ENCODE results near the gene ARID1B.

ARID1B gene

GRCh38 chr6:157222201-157222981, 445.2 kb downstream of the ARID1B start:
- no peak for DNase-seq

- DNase-seq, result no peak
Observed at GRCh38 chr6:157223021-157223430, 445.8 kb downstream of the ARID1B start.

- no peak for DNase-seq
Observed at GRCh38 chr6:157223511-157223910, 446.3 kb downstream of the ARID1B start.

- DNase-seq, result no peak
Observed at GRCh38 chr6:157224178-157224950, 447.2 kb downstream of the ARID1B start.

GRCh38 chr6:157224951-157225574, 447.9 kb downstream of the ARID1B start:
- no peak for DNase-seq

GRCh38 chr6:157225575-157225995, 448.4 kb downstream of the ARID1B start:
- no peak for DNase-seq

GRCh38 chr6:157226026-157226625, 448.9 kb downstream of the ARID1B start:
- DNase-seq, result no peak

- no peak for DNase-seq
Observed at GRCh38 chr6:157226761-157227160, 449.6 kb downstream of the ARID1B start.

GRCh38 chr6:157227202-157228166, 450.3 kb downstream of the ARID1B start:
- DNase-seq, result no peak

- DNase-seq, result no peak
Observed at GRCh38 chr6:157228426-157229131, 451.4 kb downstream of the ARID1B start.

GRCh38 chr6:157229132-157229618, 452.0 kb downstream of the ARID1B start:
- no peak for DNase-seq

- DNase-seq, result no peak
Observed at GRCh38 chr6:157229713-157230112, 452.5 kb downstream of the ARID1B start.

GRCh38 chr6:157230910-157231309, 453.7 kb downstream of the ARID1B start:
- DNase-seq, result no peak

- DNase-seq, result no peak
Observed at GRCh38 chr6:157232161-157232895, 455.1 kb downstream of the ARID1B start.

- DNase-seq, result no peak
Observed at GRCh38 chr6:157233156-157233555, 456.0 kb downstream of the ARID1B start.

GRCh38 chr6:157233686-157234085, 456.5 kb downstream of the ARID1B start:
- no peak for DNase-seq

GRCh38 chr6:157235600-157236039, 458.4 kb downstream of the ARID1B start:
- peak; percentile 70 for DNase-seq

- DNase-seq, result peak; percentile 32
Observed at GRCh38 chr6:157236040-157236725, 459.0 kb downstream of the ARID1B start.

GRCh38 chr6:157238346-157238745, 461.2 kb downstream of the ARID1B start:
- DNase-seq, result no peak

- no peak for DNase-seq
Observed at GRCh38 chr6:157239148-157239547, 462.0 kb downstream of the ARID1B start.

Data from stimulated activated CD4-positive, alpha-beta T cell treated with anti-CD3 and anti-CD28 coated beads, Interleukin-15, amount 100 ng/mL, for 24 hours (primary cell).